HG03135 (cell line): ENCODE results near the gene MSL3B.

Source experiments
- ATAC-seq: cut with Tn5 transposase; IDR thresholded peaks from one replicate; pipeline ENCODE4 v1.9.1; 2021; ENCODE audit warnings: mild to moderate bottlenecking, moderate library complexity; ENCODE audit not compliant: unreplicated experiment

MSL3B gene

GRCh38 chr2:233853883-233854240, 14.3 kb downstream of the MSL3B start:
- peak; percentile 7 for ATAC-seq

GRCh38 chr2:233853353-233853752, 14.8 kb downstream of the MSL3B start:
- ATAC-seq, result no peak

- no peak for ATAC-seq
Observed at GRCh38 chr2:233852056-233852455, 16.1 kb downstream of the MSL3B start.

- no peak for ATAC-seq
Observed at GRCh38 chr2:233851169-233851568, 17.0 kb downstream of the MSL3B start.

- ATAC-seq, result no peak
Observed at GRCh38 chr2:233850745-233851144, 17.4 kb downstream of the MSL3B start.

GRCh38 chr2:233849607-233850271, 18.4 kb downstream of the MSL3B start:
- ATAC-seq, result no peak

GRCh38 chr2:233848276-233848675, 19.9 kb downstream of the MSL3B start:
- no peak for ATAC-seq

- ATAC-seq, result no peak
Observed at GRCh38 chr2:233847248-233847898, 20.8 kb downstream of the MSL3B start.

- ATAC-seq, result no peak
Observed at GRCh38 chr2:233846387-233847247, 21.6 kb downstream of the MSL3B start.

- ATAC-seq, result no peak
Observed at GRCh38 chr2:233845301-233846060, 22.7 kb downstream of the MSL3B start.

GRCh38 chr2:233844836-233845235, 23.4 kb downstream of the MSL3B start:
- no peak for ATAC-seq

- ATAC-seq, result no peak
Observed at GRCh38 chr2:233844064-233844807, 23.9 kb downstream of the MSL3B start.

GRCh38 chr2:233841183-233841582, 27.0 kb downstream of the MSL3B start:
- ATAC-seq, result no peak

- no peak for ATAC-seq
Observed at GRCh38 chr2:233840520-233840919, 27.7 kb downstream of the MSL3B start.

- ATAC-seq, result no peak
Observed at GRCh38 chr2:233839447-233839820, 28.8 kb downstream of the MSL3B start.

GRCh38 chr2:233838726-233839446, 29.3 kb downstream of the MSL3B start:
- no peak for ATAC-seq

GRCh38 chr2:233838251-233838650, 29.9 kb downstream of the MSL3B start:
- no peak for ATAC-seq

GRCh38 chr2:233837694-233838229, 30.4 kb downstream of the MSL3B start:
- ATAC-seq, result no peak

- no peak for ATAC-seq
Observed at GRCh38 chr2:233836359-233836758, 31.8 kb downstream of the MSL3B start.
